Activated T-cell treated with anti-CD3 and anti-CD28 coated beads, Interleukin-2, amount 50 U/mL, for 24 hours (primary cell): ENCODE results near the gene SRBD1.

Source experiments
- DNase-seq: peaks from one replicate; pipeline ENCODE4 v3.0.0-alpha.2; 2020
- H3K27ac Mint-ChIP-seq: 2 replicates; pipeline ENCODE4 v1.8.0; 2020; ENCODE audit warnings: mild to moderate bottlenecking, mixed read lengths
- H3K27me3 Mint-ChIP-seq: 2 replicates; pipeline ENCODE4 v1.8.0; 2020; ENCODE audit warnings: mixed read lengths
- H3K36me3 Mint-ChIP-seq: 2 replicates; pipeline ENCODE4 v1.8.0; 2020; ENCODE audit warnings: low read depth, mixed read lengths
- H3K4me1 Mint-ChIP-seq: 2 replicates; pipeline ENCODE4 v1.8.0; 2020; ENCODE audit warnings: low read depth, mixed read lengths
- H3K4me3 Mint-ChIP-seq: 2 replicates; pipeline ENCODE4 v1.8.0; 2020; ENCODE audit warnings: mild to moderate bottlenecking, moderate library complexity, mixed read lengths
- H3K9me3 Mint-ChIP-seq: 2 replicates; pipeline ENCODE4 v1.8.0; 2020; ENCODE audit warnings: mixed read lengths

Gene SRBD1

GRCh38 chr2:45397292-45397691 is 213.8 kb downstream of the SRBD1 start:
- Mint-ChIP-seq H3K4me3 (no peak overlapping the region), H3K36me3 (peaks cover 32% of the 10 kb centered on the region), H3K27me3 (no peaks in the 10 kb centered on the region), H3K27ac (no peak overlapping the region), H3K4me1 (no peaks in the 10 kb centered on the region), H3K9me3 (no peaks in the 10 kb centered on the region)
- DNase-seq = no peak

GRCh38 chr2:45396671-45397070 is 214.4 kb downstream of the SRBD1 start:
- H3K36me3 Mint-ChIP-seq = peaks cover 32% of the 10 kb centered on the region
- no peak for DNase-seq
- H3K27me3 Mint-ChIP-seq = no peaks in the 10 kb centered on the region
- H3K4me1 Mint-ChIP-seq = no peaks in the 10 kb centered on the region
- H3K9me3 Mint-ChIP-seq = no peaks in the 10 kb centered on the region
- no peak overlapping the region for H3K4me3 Mint-ChIP-seq
- no peak overlapping the region for H3K27ac Mint-ChIP-seq

GRCh38 chr2:45394842-45395241 is 216.2 kb downstream of the SRBD1 start:
- Mint-ChIP-seq H3K4me3 (no peak overlapping the region), H3K9me3 (no peaks in the 10 kb centered on the region), H3K4me1 (no peaks in the 10 kb centered on the region), H3K27ac (no peak overlapping the region), H3K27me3 (no peaks in the 10 kb centered on the region), H3K36me3 (peaks cover 42% of the 10 kb centered on the region)
- DNase-seq = no peak

- Mint-ChIP-seq H3K36me3 (peaks cover 47% of the 10 kb centered on the region), H3K4me1 (no peaks in the 10 kb centered on the region), H3K4me3 (no peak overlapping the region), H3K27ac (no peak overlapping the region), H3K9me3 (no peaks in the 10 kb centered on the region), H3K27me3 (no peaks in the 10 kb centered on the region)
- DNase-seq = no peak
Measured at GRCh38 chr2:45394216-45394615, 216.9 kb downstream of the SRBD1 start.

- H3K27ac Mint-ChIP-seq = no peak overlapping the region
- no peak for DNase-seq
- no peaks in the 10 kb centered on the region for H3K4me1 Mint-ChIP-seq
- H3K36me3 Mint-ChIP-seq = peaks cover 63% of the 10 kb centered on the region
- H3K9me3 Mint-ChIP-seq = no peaks in the 10 kb centered on the region
- H3K27me3 Mint-ChIP-seq = no peaks in the 10 kb centered on the region
- H3K4me3 Mint-ChIP-seq = no peak overlapping the region
Measured at GRCh38 chr2:45391866-45392265, 219.2 kb downstream of the SRBD1 start.

GRCh38 chr2:45390861-45391260 is 220.2 kb downstream of the SRBD1 start:
- Mint-ChIP-seq H3K36me3 (peaks cover 63% of the 10 kb centered on the region), H3K9me3 (no peaks in the 10 kb centered on the region), H3K4me1 (no peaks in the 10 kb centered on the region), H3K27me3 (no peaks in the 10 kb centered on the region), H3K4me3 (no peak overlapping the region), H3K27ac (no peak overlapping the region)
- no peak for DNase-seq

- Mint-ChIP-seq H3K4me1 (no peaks in the 10 kb centered on the region), H3K36me3 (peaks cover 63% of the 10 kb centered on the region)
Measured at GRCh38 chr2:45390441-45390840, 220.6 kb downstream of the SRBD1 start.

GRCh38 chr2:45388541-45389100 is 222.4 kb downstream of the SRBD1 start:
- H3K4me1 Mint-ChIP-seq = no peaks in the 10 kb centered on the region
- H3K36me3 Mint-ChIP-seq = peaks cover 59% of the 10 kb centered on the region
- no peaks in the 10 kb centered on the region for H3K27me3 Mint-ChIP-seq
- no peak overlapping the region for H3K4me3 Mint-ChIP-seq
- no peak for DNase-seq
- no peak overlapping the region for H3K27ac Mint-ChIP-seq
- H3K9me3 Mint-ChIP-seq = no peaks in the 10 kb centered on the region

More at GRCh38 chr2:45390441-45390840, 220.6 kb downstream of the SRBD1 start:
- DNase-seq = no peak
- no peaks in the 10 kb centered on the region for H3K27me3 Mint-ChIP-seq
- H3K9me3 Mint-ChIP-seq = no peaks in the 10 kb centered on the region
- no peak overlapping the region for H3K4me3 Mint-ChIP-seq
- H3K27ac Mint-ChIP-seq = no peak overlapping the region

- H3K4me3 Mint-ChIP-seq = no peak overlapping the region
- no peak overlapping the region for H3K27ac Mint-ChIP-seq
- no peaks in the 10 kb centered on the region for H3K9me3 Mint-ChIP-seq
- DNase-seq = no peak
- H3K36me3 Mint-ChIP-seq = peaks cover 6% of the 10 kb centered on the region
- H3K27me3 Mint-ChIP-seq = no peaks in the 10 kb centered on the region
- no peaks in the 10 kb centered on the region for H3K4me1 Mint-ChIP-seq
Measured at GRCh38 chr2:45382744-45383143, 228.3 kb downstream of the SRBD1 start.

GRCh38 chr2:45380131-45380836 is 230.8 kb downstream of the SRBD1 start:
- Mint-ChIP-seq H3K36me3 (no peaks in the 10 kb centered on the region), H3K4me3 (no peak overlapping the region), H3K27ac (no peak overlapping the region)

GRCh38 chr2:45379399-45380087 is 231.5 kb downstream of the SRBD1 start:
- Mint-ChIP-seq H3K27me3 (no peaks in the 10 kb centered on the region), H3K36me3 (no peaks in the 10 kb centered on the region), H3K4me3 (no peak overlapping the region), H3K4me1 (no peaks in the 10 kb centered on the region), H3K27ac (no peak overlapping the region), H3K9me3 (no peaks in the 10 kb centered on the region)
- DNase-seq = no peak

More at GRCh38 chr2:45380131-45380836, 230.8 kb downstream of the SRBD1 start:
- DNase-seq = no peak
- Mint-ChIP-seq H3K9me3 (no peaks in the 10 kb centered on the region), H3K27me3 (no peaks in the 10 kb centered on the region), H3K4me1 (no peaks in the 10 kb centered on the region)

GRCh38 chr2:45373534-45373933 is 237.5 kb downstream of the SRBD1 start:
- Mint-ChIP-seq H3K4me1 (no peaks in the 10 kb centered on the region), H3K9me3 (no peaks in the 10 kb centered on the region), H3K27me3 (no peaks in the 10 kb centered on the region), H3K36me3 (no peaks in the 10 kb centered on the region), H3K27ac (no peak overlapping the region), H3K4me3 (no peak overlapping the region)
- DNase-seq = no peak

GRCh38 chr2:45370369-45370768 is 240.7 kb downstream of the SRBD1 start:
- H3K9me3 Mint-ChIP-seq = no peaks in the 10 kb centered on the region
- DNase-seq = no peak

GRCh38 chr2:45368792-45369191 is 242.3 kb downstream of the SRBD1 start:
- Mint-ChIP-seq H3K4me3 (no peak overlapping the region), H3K4me1 (no peaks in the 10 kb centered on the region), H3K9me3 (no peaks in the 10 kb centered on the region), H3K27ac (no peak overlapping the region), H3K36me3 (no peaks in the 10 kb centered on the region), H3K27me3 (peaks cover 15% of the 10 kb centered on the region)
- DNase-seq = no peak

More at GRCh38 chr2:45370369-45370768, 240.7 kb downstream of the SRBD1 start:
- no peaks in the 10 kb centered on the region for H3K4me1 Mint-ChIP-seq
- H3K27me3 Mint-ChIP-seq = peaks cover 12% of the 10 kb centered on the region
- no peak overlapping the region for H3K27ac Mint-ChIP-seq
- H3K36me3 Mint-ChIP-seq = no peaks in the 10 kb centered on the region
- no peak overlapping the region for H3K4me3 Mint-ChIP-seq

- no peak overlapping the region for H3K4me3 Mint-ChIP-seq
- H3K9me3 Mint-ChIP-seq = no peaks in the 10 kb centered on the region
- DNase-seq = no peak
- no peak overlapping the region for H3K27ac Mint-ChIP-seq
- H3K36me3 Mint-ChIP-seq = no peaks in the 10 kb centered on the region
- H3K4me1 Mint-ChIP-seq = no peaks in the 10 kb centered on the region
- H3K27me3 Mint-ChIP-seq = peaks cover 3% of the 10 kb centered on the region
Measured at GRCh38 chr2:45361666-45362065, 249.4 kb downstream of the SRBD1 start.
